Karpas-422 (cell line): ENCODE measurements around the gene MS4A4A. TPM values are rescaled to one million over a fixed set of nuclear protein-coding genes. Genes with fewer than 3 reads are reported as not detected.

Experiments used
- DNase-seq: peaks from one replicate; pipeline ENCODE4 v3.0.0-alpha.2; 2015
- H2AFZ ChIP-seq: fragments of 200-600 bp; sonication (generic); 2 replicates; pipeline ENCODE4 v1.6.1; 2014; ENCODE audit warnings: antibody characterized with exemption, low read length, mixed read lengths
- H3K27ac ChIP-seq: fragments of 200-600 bp; sonication (generic); 2 replicates; pipeline ENCODE4 v1.5.1; 2014; ENCODE audit warnings: mild to moderate bottlenecking, low read length, moderate library complexity
- H3K27me3 ChIP-seq: fragments of 200-600 bp; sonication (generic); 2 replicates; pipeline ENCODE4 v1.6.1; 2014; ENCODE audit warnings: low read length, mixed read lengths
- H3K36me3 ChIP-seq: fragments of 200-600 bp; sonication (generic); 2 replicates; pipeline ENCODE4 v1.6.1; 2014; ENCODE audit warnings: low read length, mixed read lengths; ENCODE audit not compliant: insufficient read depth
- H3K4me1 ChIP-seq: fragments of 200-600 bp; sonication (generic); 2 replicates; pipeline ENCODE4 v1.6.1; 2014; ENCODE audit warnings: mild to moderate bottlenecking, low read length, mixed read lengths
- H3K4me2 ChIP-seq: fragments of 200-600 bp; sonication (generic); 2 replicates; pipeline ENCODE4 v1.6.1; 2014; ENCODE audit warnings: low read length, low read depth, mild to moderate bottlenecking; ENCODE audit not compliant: poor library complexity, severe bottlenecking
- H3K4me3 ChIP-seq: fragments of 200-600 bp; sonication (generic); 2 replicates; pipeline ENCODE4 v1.5.1; 2014; ENCODE audit warnings: mild to moderate bottlenecking, antibody characterized with exemption, low read length, mixed read lengths
- H3K79me2 ChIP-seq: fragments of 200-600 bp; sonication (generic); 2 replicates; pipeline ENCODE4 v1.6.1; 2014; ENCODE audit warnings: mild to moderate bottlenecking, low read length, mixed read lengths
- H3K9ac ChIP-seq: fragments of 200-600 bp; sonication (generic); 2 replicates; pipeline ENCODE4 v1.6.0; 2014; ENCODE audit warnings: low read length
- H3K9me2 ChIP-seq: fragments of 200-600 bp; sonication (generic), shearing (Covaris generic); replicated peaks from 2 replicates; pipeline ENCODE4 v1.6.0; 2014; ENCODE audit warnings: mild to moderate bottlenecking, low read length, moderate library complexity; ENCODE audit not compliant: insufficient read depth
- H3K9me3 ChIP-seq: fragments of 300-700, 200-600 bp; sonication (generic); 2 replicates; pipeline ENCODE4 v1.6.1; 2014; ENCODE audit warnings: low read length, mixed read lengths
- H4K20me1 ChIP-seq: fragments of 200-600 bp; sonication (generic); 2 replicates; pipeline ENCODE4 v1.6.1; 2014; ENCODE audit warnings: mild to moderate bottlenecking, antibody characterized with exemption, low read length, low read depth; ENCODE audit not compliant: insufficient read depth
- total RNA-seq: library from RNA; depleted of rRNA; stranded (reverse); fragments of >200 nt; shearing (Covaris generic); gene quantifications from 2 replicates; pipeline ENCODE4 v1.2.3, GENCODE V29; 2014; ENCODE audit warnings: low replicate concordance

Gene MS4A4A
- total RNA-seq, 1 experiment from 2014 or later, result not detected

DNA sequence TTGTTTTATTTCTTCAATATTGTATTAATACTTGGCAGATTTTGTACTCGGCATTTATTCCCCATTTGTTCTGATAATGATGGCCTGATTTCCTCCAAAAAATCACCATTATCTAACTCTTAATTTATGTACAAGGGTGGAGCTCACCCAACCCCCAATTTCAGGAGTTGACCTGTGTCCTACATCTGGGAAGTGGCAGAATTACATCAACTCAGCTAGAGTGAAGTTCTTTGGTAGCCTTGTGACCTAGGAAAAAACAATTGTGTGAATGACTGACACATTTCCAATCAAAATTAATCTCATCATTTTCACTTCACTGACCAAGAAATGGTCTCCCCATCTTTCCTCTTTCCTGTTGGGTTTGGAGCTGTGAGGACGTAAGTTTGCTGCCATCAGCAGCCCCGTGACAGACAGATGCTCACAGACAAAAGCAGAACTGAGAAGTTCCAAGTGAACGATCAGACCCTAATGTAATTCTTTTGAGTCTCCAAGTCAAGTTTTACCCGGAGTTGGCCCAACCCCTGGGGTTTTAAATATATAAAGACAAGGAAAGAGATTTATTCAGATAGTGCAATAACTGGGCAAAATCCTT is 30.0 kb downstream of the MS4A4A start:
- H3K4me1 ChIP-seq, result peaks cover 4% of the 10 kb centered on the region; the same call in 1 of the 2 replicates
- H2AFZ ChIP-seq, result no peak overlapping the region
- no peaks in the 10 kb centered on the region for H3K79me2 ChIP-seq
- H3K27me3 ChIP-seq, result no peaks in the 10 kb centered on the region
- no peaks in the 10 kb centered on the region for H3K9me3 ChIP-seq
- no peak overlapping the region for H3K9ac ChIP-seq
- no peak for DNase-seq
- no peak overlapping the region for H3K27ac ChIP-seq
- H3K4me2 ChIP-seq, result no peak overlapping the region
- H3K36me3 ChIP-seq, result no peaks in the 10 kb centered on the region
- H3K4me3 ChIP-seq, result no peak overlapping the region
- H4K20me1 ChIP-seq, result no peaks in the 10 kb centered on the region
- no peaks in the 10 kb centered on the region for H3K9me2 ChIP-seq

DNA sequence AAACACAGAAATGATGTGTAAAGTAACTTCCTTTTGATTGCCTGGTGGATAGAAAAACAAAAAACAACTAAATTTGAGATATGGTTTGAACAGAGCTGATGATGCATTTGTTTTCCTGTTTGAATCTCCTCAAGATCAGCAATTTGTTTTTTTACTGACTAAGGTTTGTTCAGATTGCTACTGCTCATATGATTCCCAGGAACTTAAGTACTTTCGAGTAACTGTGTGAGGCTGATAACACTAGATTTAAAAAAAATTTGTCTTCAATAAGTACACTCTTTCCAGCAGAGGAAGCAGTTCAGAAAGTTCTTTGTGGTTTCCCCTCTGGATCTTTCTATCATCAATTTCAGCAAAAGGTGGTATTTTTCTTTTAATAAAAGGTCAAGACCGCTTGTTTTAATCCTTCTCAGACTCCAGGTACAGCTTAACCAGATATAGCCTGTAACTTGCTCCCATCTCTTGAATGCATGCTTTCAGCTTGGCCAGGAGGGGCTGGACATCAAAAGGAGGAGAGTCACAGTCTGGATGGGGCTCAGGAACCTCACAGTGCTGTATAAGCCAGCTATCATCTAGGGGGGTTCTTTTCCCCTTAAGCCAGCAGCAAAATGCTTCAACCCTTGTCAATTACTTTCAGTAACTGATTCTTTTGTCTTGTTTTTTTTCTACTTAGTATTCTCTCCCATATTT is 34.3 kb downstream of the MS4A4A start:
- Histone ChIP-seq H3K9me3 (peaks cover 6% of the 10 kb centered on the region; the same call in 1 of the 2 replicates), H3K27ac (no peak overlapping the region), H2AFZ (no peak overlapping the region), H3K4me3 (no peak overlapping the region), H3K4me2 (no peak overlapping the region), H3K27me3 (peaks cover 4% of the 10 kb centered on the region; the same call in 1 of the 2 replicates), H3K9ac (no peak overlapping the region), H4K20me1 (no peaks in the 10 kb centered on the region), H3K36me3 (no peaks in the 10 kb centered on the region; the same call in 1 of the 2 replicates), H3K79me2 (no peaks in the 10 kb centered on the region), H3K9me2 (no peaks in the 10 kb centered on the region), H3K4me1 (peaks cover 4% of the 10 kb centered on the region; the same call in 1 of the 2 replicates)
- DNase-seq, result no peak

DNA sequence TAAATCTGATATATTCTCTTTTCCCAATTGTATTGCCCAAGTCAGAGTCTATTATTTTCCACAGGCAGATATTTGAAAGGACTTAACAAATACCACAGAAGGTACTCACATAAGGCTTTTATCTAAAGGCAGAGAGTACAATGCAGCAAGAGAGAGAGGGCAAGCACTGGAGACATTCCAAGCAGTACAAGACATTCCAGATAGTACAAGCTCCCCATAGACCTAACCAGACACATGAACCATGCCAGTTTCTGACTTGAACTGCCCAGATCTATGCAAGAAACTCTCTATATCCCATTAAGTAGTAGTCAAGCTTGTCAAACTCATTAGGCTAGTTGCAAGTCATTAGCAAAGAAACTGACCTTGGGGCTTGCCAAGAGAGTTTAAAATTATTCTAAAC is 35.4 kb downstream of the MS4A4A start:
- no peak for DNase-seq
- H3K9me3 ChIP-seq, result peaks cover 16% of the 10 kb centered on the region
- no peaks in the 10 kb centered on the region for H3K79me2 ChIP-seq
- peaks cover 3% of the 10 kb centered on the region; the same call in 1 of the 2 replicates for H3K4me1 ChIP-seq
- H3K27ac ChIP-seq, result no peak overlapping the region
- no peak overlapping the region for H3K4me2 ChIP-seq
- H3K27me3 ChIP-seq, result peaks cover 4% of the 10 kb centered on the region; the same call in 1 of the 2 replicates
- H4K20me1 ChIP-seq, result no peaks in the 10 kb centered on the region
- no peaks in the 10 kb centered on the region for H3K9me2 ChIP-seq
- H3K36me3 ChIP-seq, result no peaks in the 10 kb centered on the region; the same call in 1 of the 2 replicates
- no peak overlapping the region for H3K9ac ChIP-seq
- H2AFZ ChIP-seq, result no peak overlapping the region
- no peak overlapping the region for H3K4me3 ChIP-seq

DNA sequence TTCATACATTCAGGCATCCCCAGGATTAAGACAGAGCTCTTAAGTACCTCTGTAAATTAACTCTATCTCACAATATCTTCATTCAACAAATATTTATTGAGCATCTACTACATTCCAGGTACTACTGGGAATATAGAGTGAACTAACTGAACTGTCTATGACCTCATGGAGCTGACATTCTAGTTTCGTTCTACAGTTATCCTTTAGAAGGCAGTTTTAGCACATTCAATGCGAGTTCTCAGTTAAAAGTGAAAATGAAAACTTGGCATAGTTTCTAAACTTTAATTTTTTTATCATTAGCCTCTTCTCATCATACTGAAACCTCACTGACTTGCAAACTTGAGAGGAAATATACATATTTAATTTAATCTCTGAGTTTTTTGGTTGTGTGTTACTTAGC is 35.9 kb downstream of the MS4A4A start:
- Histone ChIP-seq H3K36me3 (no peaks in the 10 kb centered on the region; the same call in 1 of the 2 replicates), H3K4me3 (no peak overlapping the region), H3K79me2 (no peaks in the 10 kb centered on the region), H2AFZ (no peak overlapping the region), H3K27me3 (peaks cover 4% of the 10 kb centered on the region; the same call in 1 of the 2 replicates), H3K4me1 (no peaks in the 10 kb centered on the region), H3K27ac (no peak overlapping the region), H3K9me3 (peaks cover 19% of the 10 kb centered on the region), H3K9ac (no peak overlapping the region), H4K20me1 (no peaks in the 10 kb centered on the region), H3K9me2 (no peaks in the 10 kb centered on the region), H3K4me2 (peak overlapping the region; percentile 11)
- DNase-seq, result no peak

DNA sequence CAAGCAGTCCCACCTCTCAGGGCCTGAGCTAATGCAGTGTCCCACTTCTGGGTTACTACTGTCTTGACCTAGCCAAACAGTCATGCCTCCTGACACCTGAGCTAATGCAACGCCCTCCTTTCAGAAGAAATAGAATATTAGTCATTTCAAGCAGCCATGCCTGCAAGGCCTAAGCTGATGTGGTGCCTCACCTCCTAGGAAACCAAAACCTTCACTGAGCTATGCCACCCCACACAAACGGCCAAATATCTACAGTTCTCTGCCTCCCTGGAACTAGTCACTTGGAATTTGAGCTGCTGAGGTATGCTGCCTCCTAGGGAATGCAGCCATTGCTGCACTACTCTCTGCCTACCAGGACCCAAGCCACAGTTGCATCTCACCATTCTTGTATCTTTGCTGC is 38.3 kb downstream of the MS4A4A start:
- H2AFZ ChIP-seq, result no peak overlapping the region
- H3K9me3 ChIP-seq, result peaks cover 19% of the 10 kb centered on the region
- no peaks in the 10 kb centered on the region for H3K9me2 ChIP-seq
- no peak overlapping the region for H3K4me2 ChIP-seq
- H4K20me1 ChIP-seq, result no peaks in the 10 kb centered on the region
- no peaks in the 10 kb centered on the region for H3K79me2 ChIP-seq
- H3K9ac ChIP-seq, result no peak overlapping the region
- H3K4me3 ChIP-seq, result no peak overlapping the region
- no peaks in the 10 kb centered on the region; the same call in 1 of the 2 replicates for H3K36me3 ChIP-seq
- no peaks in the 10 kb centered on the region for H3K4me1 ChIP-seq
- peaks cover 4% of the 10 kb centered on the region; the same call in 1 of the 2 replicates for H3K27me3 ChIP-seq
- no peak overlapping the region for H3K27ac ChIP-seq
- DNase-seq, result no peak

DNA sequence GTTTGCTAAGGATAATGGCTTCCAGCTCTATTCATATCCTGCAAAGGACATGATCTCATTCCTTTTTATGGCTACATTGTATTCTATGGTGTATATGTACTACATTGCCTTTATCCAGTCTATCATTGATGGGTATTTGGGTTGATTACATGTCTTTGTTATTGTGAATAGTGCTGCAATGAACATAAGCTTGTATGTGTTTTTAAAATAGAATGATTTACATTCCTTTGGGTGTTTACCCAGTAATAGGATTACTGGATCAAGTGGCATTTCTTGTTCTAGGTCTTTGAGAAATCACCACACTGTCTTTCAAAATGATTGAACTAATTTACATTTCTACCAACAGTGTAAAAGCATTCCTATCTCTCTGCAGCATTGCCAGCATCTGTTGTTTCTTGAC is 40.6 kb downstream of the MS4A4A start:
- Histone ChIP-seq H2AFZ (no peak overlapping the region), H3K4me2 (no peak overlapping the region), H3K9ac (no peak overlapping the region), H3K9me3 (peaks cover 19% of the 10 kb centered on the region), H3K4me1 (no peaks in the 10 kb centered on the region), H3K27me3 (peaks cover 4% of the 10 kb centered on the region; the same call in 1 of the 2 replicates), H3K36me3 (no peaks in the 10 kb centered on the region; the same call in 1 of the 2 replicates), H4K20me1 (no peaks in the 10 kb centered on the region), H3K9me2 (no peaks in the 10 kb centered on the region), H3K79me2 (no peaks in the 10 kb centered on the region), H3K4me3 (no peak overlapping the region), H3K27ac (no peak overlapping the region)
- no peak for DNase-seq

DNA sequence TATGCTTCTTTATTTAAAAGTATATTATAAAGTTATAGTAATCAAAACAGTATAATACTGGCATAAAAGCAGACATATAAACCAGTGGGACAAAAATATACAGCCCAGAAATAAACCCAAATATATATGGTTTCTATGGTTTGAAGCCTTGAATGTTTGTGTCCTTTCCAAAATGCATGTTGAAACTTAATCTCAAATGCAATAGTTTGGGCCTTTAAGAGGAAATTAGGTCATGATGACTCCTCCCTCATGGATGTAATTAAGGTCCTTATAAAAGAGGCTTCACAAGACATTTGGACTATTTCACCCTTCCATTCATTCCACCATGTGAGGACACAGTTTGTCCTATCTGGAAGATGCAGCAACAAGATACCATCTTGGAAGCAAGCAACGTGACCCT is 46.5 kb downstream of the MS4A4A start, which contains the start of gene MS4A6E:
Gene MS4A6E, plus strand, starts transcription at position 301 of the 400 bp plus-strand sequence. CDS start 7,641 bp downstream, outside the sequence.
- Histone ChIP-seq H3K79me2 (no peaks in the 10 kb centered on the region), H3K27me3 (no peaks in the 10 kb centered on the region), H3K4me3 (no peak within 1 kb of the TSS), H3K36me3 (no peaks in the 10 kb centered on the region), H3K4me2 (no peak within 1 kb of the TSS), H3K27ac (no peak within 1 kb of the TSS), H3K9me3 (no peaks in the 10 kb centered on the region), H4K20me1 (no peaks in the 10 kb centered on the region), H3K9ac (no peak within 1 kb of the TSS), H3K9me2 (no peaks in the 10 kb centered on the region), H3K4me1 (no peaks in the 10 kb centered on the region), H2AFZ (no peak within 1 kb of the TSS)
- DNase-seq, result no peak

DNA sequence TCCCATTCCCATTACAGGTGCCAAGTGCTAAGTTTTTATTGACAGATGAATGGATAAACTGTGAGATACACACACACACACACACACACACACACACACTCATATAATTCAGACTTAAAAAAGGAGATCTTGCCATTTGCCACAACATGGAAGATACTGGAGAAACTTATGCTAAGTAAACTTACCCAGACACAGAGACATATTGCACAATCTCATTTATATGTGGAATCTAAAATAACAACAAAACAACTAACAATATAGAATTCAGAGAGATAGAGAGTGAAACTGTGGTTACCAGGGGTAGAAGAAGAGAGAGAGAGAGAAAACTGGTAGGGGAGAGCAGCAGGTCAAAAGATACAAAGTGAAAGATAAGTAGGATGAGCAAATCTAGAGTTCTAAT is 48.0 kb downstream of the MS4A4A start:
- H3K27ac ChIP-seq, result no peak overlapping the region
- H3K9me2 ChIP-seq, result no peaks in the 10 kb centered on the region
- no peaks in the 10 kb centered on the region for H3K79me2 ChIP-seq
- no peaks in the 10 kb centered on the region for H3K9me3 ChIP-seq
- no peak overlapping the region for H3K4me3 ChIP-seq
- H2AFZ ChIP-seq, result no peak overlapping the region
- no peaks in the 10 kb centered on the region for H3K27me3 ChIP-seq
- H3K9ac ChIP-seq, result no peak overlapping the region
- no peak overlapping the region for H3K4me2 ChIP-seq
- H3K4me1 ChIP-seq, result no peaks in the 10 kb centered on the region
- DNase-seq, result no peak
- no peaks in the 10 kb centered on the region for H3K36me3 ChIP-seq
- H4K20me1 ChIP-seq, result no peaks in the 10 kb centered on the region
